ENCODE measurements around the gene GBP2. TPM values are rescaled to one million over a fixed set of nuclear protein-coding genes. Genes with fewer than 3 reads are reported as not detected.
"Not testable (repeated sequence)": the region's sequence is repeated elsewhere in the genome, so short reads cannot be mapped to it uniquely, and the experiment has no call there.

The GBP2 gene
- total RNA-seq, 3 donors from 2014 or later = 65.4 to 128 (median 68.9) TPM

DNA sequence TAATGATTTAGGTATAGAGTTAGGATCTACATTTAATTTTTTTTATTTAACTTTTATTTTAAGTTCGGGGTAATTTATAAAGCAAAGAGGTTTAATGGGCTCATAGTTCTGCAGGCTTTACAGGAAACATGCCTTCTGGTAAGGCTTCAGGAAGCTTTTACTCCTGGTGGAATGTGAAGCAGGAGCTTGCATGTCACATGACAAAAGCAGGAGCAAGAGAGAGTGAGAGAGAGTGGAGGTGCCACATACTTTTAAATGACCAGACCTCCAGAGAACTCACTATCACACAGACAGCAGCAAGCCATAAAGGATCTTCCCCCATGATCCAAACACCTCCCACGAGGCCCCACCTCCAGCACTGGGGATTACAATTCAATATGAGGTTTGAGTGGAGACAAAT is 17.6 kb upstream of the GBP2 start:
- ATAC-seq = no peak
- H3K9me3 ChIP-seq = no peaks in the 10 kb centered on the region
- intact Hi-C loops (cut with DNase I, micrococcal nuclease) = no loop called here

GRCh38 chr1:89142160-89142559 is 16.2 kb upstream of the GBP2 start:
- ATAC-seq = no peak
- no peaks in the 10 kb centered on the region for H3K36me3 ChIP-seq (ENCODE audit: low read depth)
- H3K4me1 ChIP-seq (ENCODE audit: low read depth) = no peaks in the 10 kb centered on the region
- H3K9me3 ChIP-seq = no peaks in the 10 kb centered on the region
- TF ChIP-seq, protein P1, sequence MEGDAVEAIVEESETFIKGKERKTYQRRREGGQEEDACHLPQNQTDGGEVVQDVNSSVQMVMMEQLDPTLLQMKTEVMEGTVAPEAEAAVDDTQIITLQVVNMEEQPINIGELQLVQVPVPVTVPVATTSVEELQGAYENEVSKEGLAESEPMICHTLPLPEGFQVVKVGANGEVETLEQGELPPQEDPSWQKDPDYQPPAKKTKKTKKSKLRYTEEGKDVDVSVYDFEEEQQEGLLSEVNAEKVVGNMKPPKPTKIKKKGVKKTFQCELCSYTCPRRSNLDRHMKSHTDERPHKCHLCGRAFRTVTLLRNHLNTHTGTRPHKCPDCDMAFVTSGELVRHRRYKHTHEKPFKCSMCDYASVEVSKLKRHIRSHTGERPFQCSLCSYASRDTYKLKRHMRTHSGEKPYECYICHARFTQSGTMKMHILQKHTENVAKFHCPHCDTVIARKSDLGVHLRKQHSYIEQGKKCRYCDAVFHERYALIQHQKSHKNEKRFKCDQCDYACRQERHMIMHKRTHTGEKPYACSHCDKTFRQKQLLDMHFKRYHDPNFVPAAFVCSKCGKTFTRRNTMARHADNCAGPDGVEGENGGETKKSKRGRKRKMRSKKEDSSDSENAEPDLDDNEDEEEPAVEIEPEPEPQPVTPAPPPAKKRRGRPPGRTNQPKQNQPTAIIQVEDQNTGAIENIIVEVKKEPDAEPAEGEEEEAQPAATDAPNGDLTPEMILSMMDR (IDR thresholded peaks at IDR 0.05) = no peak
- DNase-seq = no peak
- no peak overlapping the region for H3K4me3 ChIP-seq
- intact Hi-C loops (cut with DNase I, micrococcal nuclease) = no loop called here

More for the DNA sequence above, 17.6 kb upstream of the GBP2 start:
- TF ChIP-seq, protein P1 (IDR thresholded peaks at IDR 0.05) = no peak
- DNase-seq = no peak
- Histone ChIP-seq H3K4me3 (no peak overlapping the region), H3K4me1 (ENCODE audit: low read depth) (no peaks in the 10 kb centered on the region), H3K36me3 (ENCODE audit: low read depth) (no peaks in the 10 kb centered on the region)

- ATAC-seq (no peak), DNase-seq (no peak)
- Histone ChIP-seq H3K4me1 (ENCODE audit: low read depth) (no peaks in the 10 kb centered on the region), H3K4me3 (no peak overlapping the region), H3K36me3 (ENCODE audit: low read depth) (no peaks in the 10 kb centered on the region), H3K9me3 (no peaks in the 10 kb centered on the region)
- intact Hi-C loops (cut with DNase I, micrococcal nuclease) = no loop called here
- TF ChIP-seq, protein P1 (IDR thresholded peaks at IDR 0.05) = no peak
Observed at GRCh38 chr1:89133747-89134146, 7.8 kb upstream of the GBP2 start.

- Histone ChIP-seq H3K36me3 (ENCODE audit: low read depth) (no peaks in the 10 kb centered on the region), H3K9me3 (no peaks in the 10 kb centered on the region), H3K4me3 (no peak overlapping the region), H3K4me1 (ENCODE audit: low read depth) (no peaks in the 10 kb centered on the region)
- no peak for ATAC-seq
- intact Hi-C loops (cut with DNase I, micrococcal nuclease) = no loop called here
- TF ChIP-seq, protein P1 (IDR thresholded peaks at IDR 0.05) = no peak
- DNase-seq = no peak
Observed at GRCh38 chr1:89130716-89131115, 4.8 kb upstream of the GBP2 start.

DNA sequence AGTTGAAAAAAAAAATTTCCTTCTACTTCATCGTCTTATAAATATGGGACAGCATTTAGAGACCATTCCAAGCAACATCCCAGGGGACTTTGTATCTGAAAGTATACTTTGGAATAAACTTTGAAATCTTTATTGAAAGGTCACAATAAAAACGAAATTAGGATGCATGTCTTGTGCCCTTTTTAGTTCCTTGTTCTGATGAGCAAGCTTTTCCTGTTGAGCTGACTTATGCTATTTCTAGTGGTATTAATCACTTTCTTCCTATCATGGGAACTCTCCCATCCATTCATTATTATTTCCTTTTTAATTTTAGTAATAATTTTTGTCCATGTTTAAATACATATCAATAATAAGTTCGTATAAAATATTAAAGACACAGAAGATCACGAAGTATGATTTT is 4.0 kb upstream of the GBP2 start:
- no peak for ATAC-seq
- TF ChIP-seq, protein P1 (IDR thresholded peaks at IDR 0.05) = no peak
- intact Hi-C loops (cut with DNase I, micrococcal nuclease) = no loop called here

GRCh38 chr1:89128003-89128458 is 2.1 kb upstream of the GBP2 start:
- intact Hi-C loops (cut with DNase I, micrococcal nuclease); ATAC-seq; H3K4me1 ChIP-seq (ENCODE audit: low read depth); H3K9me3 ChIP-seq; H3K36me3 ChIP-seq (ENCODE audit: low read depth); H3K4me3 ChIP-seq: not testable (repeated sequence)
- peak in 2 of 3 donors; percentile 36 to 60 for DNase-seq

More for the DNA sequence above, 4.0 kb upstream of the GBP2 start:
- Histone ChIP-seq H3K4me1 (ENCODE audit: low read depth) (no peaks in the 10 kb centered on the region), H3K36me3 (ENCODE audit: low read depth) (no peaks in the 10 kb centered on the region), H3K9me3 (no peaks in the 10 kb centered on the region), H3K4me3 (no peak overlapping the region)
- no peak for DNase-seq

GRCh38 chr1:89126602-89127565 is 970 bp upstream of the GBP2 start:
- DNase-seq = peak; percentile 38 to 61 (median 42)
- ATAC-seq; H3K4me3 ChIP-seq; H3K9me3 ChIP-seq; H3K4me1 ChIP-seq (ENCODE audit: low read depth); intact Hi-C loops (cut with DNase I, micrococcal nuclease); H3K36me3 ChIP-seq (ENCODE audit: low read depth): not testable (repeated sequence)

All from mucosa of descending colon (tissue), 3 donors.